Muscle of leg (tissue), 11 donors: Measurements from ENCODE around the gene ACVR1B. TPM values are rescaled to one million over a fixed set of nuclear protein-coding genes. Genes with fewer than 3 reads are reported as not detected.
A peak's percentile ranks its signal among the peaks of the same experiment; 100 is the strongest.

Experiments
- DNase-seq: peaks from one replicate; pipeline ENCODE4 v3.0.0; 2013
- H3K27ac ChIP-seq: one replicate; pipeline ENCODE4 v1.5.1; 2013; ENCODE audit warnings: mild to moderate bottlenecking, low read length, control low read depth
- H3K27me3 ChIP-seq: one replicate; pipeline ENCODE4 v1.6.1; 2013; ENCODE audit warnings: low read length; ENCODE audit not compliant: control insufficient read depth, insufficient read depth
- H3K36me3 ChIP-seq: one replicate; pipeline ENCODE4 v1.6.1; 2013; ENCODE audit warnings: low read length; ENCODE audit not compliant: control insufficient read depth, insufficient read depth
- H3K4me1 ChIP-seq: one replicate; pipeline ENCODE4 v1.6.1; 2013; ENCODE audit warnings: low read length; ENCODE audit not compliant: control insufficient read depth, insufficient read depth
- H3K4me3 ChIP-seq: one replicate; pipeline ENCODE4 v1.5.1; 2013; ENCODE audit warnings: low read length, control low read depth
- H3K9me3 ChIP-seq: replicated peaks from 2 replicates; pipeline ENCODE4 v1.6.1; 2013; ENCODE audit warnings: low read depth, low read length; ENCODE audit not compliant: control insufficient read depth
- WGBS: methylation state at CpG from one replicate; pipeline ENCODE4 v1.1.5; 2013; ENCODE audit warnings: missing lambda C conversion rate; ENCODE audit not compliant: insufficient coverage; 5-methylcytosine and 5-hydroxymethylcytosine counted together
- polyA plus RNA-seq, 8 donors: library from polyadenylated mRNA; unstranded; fragments of 120-200 nt; gene quantifications; one replicate each; pipeline versions ENCODE4 v1.2.1 to v1.2.3, GENCODE V29; 2013; ENCODE audit warnings: inconsistent platforms in 1 of 8, low replicate concordance in 1 of 8; ENCODE audit not compliant: insufficient read length in 8 of 8, insufficient read depth in 1 of 8
- total RNA-seq: library from RNA; stranded (reverse); fragments of 120-200 nt; gene quantifications from one replicate; pipeline ENCODE4 v1.2.4, GENCODE V29; 2013

Gene ACVR1B
- total and polyA plus RNA-seq, 9 donors = 7.7 to 17.2 (median 15.3) TPM

GRCh38 chr12:52032446-52032803 is 80.9 kb downstream of the ACVR1B start:
- no peaks in the 10 kb centered on the region for H3K9me3 ChIP-seq
- 0% methylated on average over 1 of the region's 5 CpGs for WGBS
- H3K4me3 ChIP-seq = peak overlapping the region; percentile 0
- peak overlapping the region; percentile 91 for H3K27ac ChIP-seq
- H3K4me1 ChIP-seq = peaks cover 68% of the 10 kb centered on the region
- peaks cover 20% of the 10 kb centered on the region for H3K27me3 ChIP-seq
- DNase-seq = peak; percentile 96
- H3K36me3 ChIP-seq = no peaks in the 10 kb centered on the region

GRCh38 chr12:52032804-52033445 is 81.4 kb downstream of the ACVR1B start:
- DNase-seq = peak; percentile 99
- Histone ChIP-seq H3K27me3 (peaks cover 24% of the 10 kb centered on the region), H3K9me3 (no peaks in the 10 kb centered on the region), H3K4me3 (peak overlapping the region; percentile 25), H3K4me1 (peaks cover 69% of the 10 kb centered on the region), H3K36me3 (no peaks in the 10 kb centered on the region), H3K27ac (peak overlapping the region; percentile 91)
- WGBS = under 1% methylated on average over 38 of the region's 48 CpGs

- WGBS = 36% methylated on average over 9 of the region's 13 CpGs
- Histone ChIP-seq H3K27ac (peak overlapping the region; percentile 87), H3K27me3 (peaks cover 25% of the 10 kb centered on the region), H3K4me3 (peak overlapping the region; percentile 25), H3K9me3 (no peaks in the 10 kb centered on the region), H3K36me3 (no peaks in the 10 kb centered on the region), H3K4me1 (peaks cover 73% of the 10 kb centered on the region)
- DNase-seq = no peak
Observed at GRCh38 chr12:52033446-52034140, 82.1 kb downstream of the ACVR1B start.

- no peak overlapping the region for H3K4me3 ChIP-seq
- no peaks in the 10 kb centered on the region for H3K9me3 ChIP-seq
- WGBS = no CpG with 5 or more reads among the region's 4 CpGs
- DNase-seq = peak; percentile 95
- H3K4me1 ChIP-seq = peaks cover 63% of the 10 kb centered on the region
- no peaks in the 10 kb centered on the region for H3K36me3 ChIP-seq
- H3K27ac ChIP-seq = peak overlapping the region; percentile 87
- peaks cover 26% of the 10 kb centered on the region for H3K27me3 ChIP-seq
Observed at GRCh38 chr12:52035190-52035589, 83.7 kb downstream of the ACVR1B start.

- H3K4me3 ChIP-seq = no peak overlapping the region
- H3K27ac ChIP-seq = peak overlapping the region; percentile 87
- H3K9me3 ChIP-seq = no peaks in the 10 kb centered on the region
- no peak for DNase-seq
- H3K4me1 ChIP-seq = peaks cover 61% of the 10 kb centered on the region
- peaks cover 26% of the 10 kb centered on the region for H3K27me3 ChIP-seq
- no CpG with 5 or more reads among the region's 2 CpGs for WGBS
- no peaks in the 10 kb centered on the region for H3K36me3 ChIP-seq
Observed at GRCh38 chr12:52035926-52036325, 84.4 kb downstream of the ACVR1B start.

- peak; percentile 96 for DNase-seq
- peak overlapping the region; percentile 87 for H3K27ac ChIP-seq
- H3K27me3 ChIP-seq = peaks cover 26% of the 10 kb centered on the region
- no peaks in the 10 kb centered on the region for H3K36me3 ChIP-seq
- H3K4me1 ChIP-seq = peaks cover 66% of the 10 kb centered on the region
- 9% methylated on average over 44 of the region's 53 CpGs for WGBS
- H3K9me3 ChIP-seq = no peaks in the 10 kb centered on the region
- peak overlapping the region; percentile 39 for H3K4me3 ChIP-seq
Observed at GRCh38 chr12:52036587-52037171, 85.2 kb downstream of the ACVR1B start.

GRCh38 chr12:52037248-52037861 is 85.9 kb downstream of the ACVR1B start:
- Histone ChIP-seq H3K27me3 (peaks cover 26% of the 10 kb centered on the region), H3K9me3 (no peaks in the 10 kb centered on the region), H3K4me1 (peaks cover 66% of the 10 kb centered on the region), H3K27ac (peak overlapping the region; percentile 60), H3K36me3 (no peaks in the 10 kb centered on the region), H3K4me3 (peak overlapping the region; percentile 67)
- DNase-seq = peak; percentile 83
- WGBS = under 1% methylated on average over 56 of the region's 59 CpGs

GRCh38 chr12:52038447-52038846 is 86.9 kb downstream of the ACVR1B start:
- WGBS = 69% methylated on average over 6 of the region's 6 CpGs
- DNase-seq = peak; percentile 72
- H3K27ac ChIP-seq = peak overlapping the region; percentile 47
- no peaks in the 10 kb centered on the region for H3K9me3 ChIP-seq
- H3K27me3 ChIP-seq = peaks cover 26% of the 10 kb centered on the region
- no peaks in the 10 kb centered on the region for H3K36me3 ChIP-seq
- no peak overlapping the region for H3K4me3 ChIP-seq
- peaks cover 69% of the 10 kb centered on the region for H3K4me1 ChIP-seq

GRCh38 chr12:52041035-52041434 is 89.5 kb downstream of the ACVR1B start:
- H3K36me3 ChIP-seq = no peaks in the 10 kb centered on the region
- no CpG with 5 or more reads among the region's 3 CpGs for WGBS
- H3K9me3 ChIP-seq = no peaks in the 10 kb centered on the region
- H3K27me3 ChIP-seq = peaks cover 11% of the 10 kb centered on the region
- no peak overlapping the region for H3K4me3 ChIP-seq
- no peak overlapping the region for H3K27ac ChIP-seq
- no peak for DNase-seq
- H3K4me1 ChIP-seq = peaks cover 70% of the 10 kb centered on the region

GRCh38 chr12:52041695-52042123 is 90.2 kb downstream of the ACVR1B start:
- DNase-seq = peak; percentile 63
- no peak overlapping the region for H3K4me3 ChIP-seq
- H3K27me3 ChIP-seq = peaks cover 8% of the 10 kb centered on the region
- 68% methylated on average over 4 of the region's 6 CpGs for WGBS
- no peaks in the 10 kb centered on the region for H3K9me3 ChIP-seq
- H3K27ac ChIP-seq = peak overlapping the region; percentile 42
- H3K4me1 ChIP-seq = peaks cover 66% of the 10 kb centered on the region
- no peaks in the 10 kb centered on the region for H3K36me3 ChIP-seq
